SU-DHL-6 (cell line): ENCODE data around the gene C7orf33.

Experiments
- H2AFZ ChIP-seq: fragments of 200-600 bp; sonication (generic); 2 replicates; pipeline ENCODE4 v1.6.1; 2014; ENCODE audit warnings: low read depth, mild to moderate bottlenecking, moderate library complexity, mixed read lengths, antibody characterized with exemption, low read length; ENCODE audit not compliant: severe bottlenecking
- H3F3A ChIP-seq: fragments of 200-600 bp; shearing (Covaris generic); 2 replicates; pipeline ENCODE4 v1.6.0; 2016; ENCODE audit warnings: antibody characterized with exemption, mild to moderate bottlenecking; ENCODE audit not compliant: insufficient read depth
- H3K27ac ChIP-seq: fragments of 200-600 bp; sonication (generic); 2 replicates; pipeline ENCODE4 v1.5.1; 2016; ENCODE audit warnings: low read depth, mild to moderate bottlenecking, low read length, moderate library complexity, mixed read lengths
- H3K27me3 ChIP-seq: fragments of 200-600 bp; sonication (generic), shearing (Covaris generic); 2 replicates; pipeline ENCODE4 v1.6.0; 2014; ENCODE audit warnings: mild to moderate bottlenecking, low read length
- H3K36me3 ChIP-seq: fragments of 200-600 bp; sonication (generic); 2 replicates; pipeline ENCODE4 v1.6.1; 2014; ENCODE audit warnings: mild to moderate bottlenecking, low read length, mixed read lengths
- H3K4me2 ChIP-seq: fragments of 300-600, 200-600 bp; shearing (Covaris generic), sonication (generic); 2 replicates; pipeline ENCODE4 v1.6.0; 2014; ENCODE audit warnings: low read length, low read depth, mild to moderate bottlenecking; ENCODE audit not compliant: poor library complexity, severe bottlenecking
- H3K4me3 ChIP-seq: fragments of 200-600 bp; sonication (generic); 2 replicates; pipeline ENCODE4 v1.5.1; 2014; ENCODE audit warnings: antibody characterized with exemption, low read length, mild to moderate bottlenecking, mixed read lengths; ENCODE audit not compliant: insufficient read depth, poor library complexity, severe bottlenecking
- H3K79me2 ChIP-seq: fragments of 200-600 bp; sonication (generic); 2 replicates; pipeline ENCODE4 v1.6.1; 2014; ENCODE audit warnings: mild to moderate bottlenecking, low read length, moderate library complexity; ENCODE audit not compliant: insufficient read depth
- H3K9ac ChIP-seq: fragments of 200-600 bp; sonication (generic); 2 replicates; pipeline ENCODE4 v1.7.0; 2014; ENCODE audit warnings: mild to moderate bottlenecking, low read length
- H3K9me2 ChIP-seq: fragments of 200-600 bp; sonication (generic); replicated peaks from 2 replicates; pipeline ENCODE4 v1.6.1; 2014; ENCODE audit warnings: low read length; ENCODE audit not compliant: insufficient read depth
- H3K9me3 ChIP-seq: fragments of 200-600 bp; sonication (generic); 2 replicates; pipeline ENCODE4 v1.6.1; 2014; ENCODE audit warnings: low read length, mixed read lengths; ENCODE audit not compliant: insufficient read depth
- H4K20me1 ChIP-seq: fragments of 200-600 bp; sonication (generic); 2 replicates; pipeline ENCODE4 v1.6.1; 2014; ENCODE audit warnings: low read depth, mild to moderate bottlenecking, antibody characterized with exemption, low read length, moderate library complexity, mixed read lengths
- CTCF ChIP-seq: fragments of 200-600 bp; sonication (generic); IDR thresholded peaks from one replicate; pipeline ENCODE4 v1.5.1; 2017; ENCODE audit warnings: antibody characterized with exemption, mild to moderate bottlenecking, low read length, moderate library complexity; ENCODE audit not compliant: insufficient read depth, poor library complexity, severe bottlenecking
- EZH2phosphoT487 ChIP-seq: fragments of 200-600 bp; sonication (generic), shearing (Covaris generic); conservative IDR thresholded peaks from 2 replicates; pipeline ENCODE4 v1.6.1; 2018; ENCODE audit warnings: mild to moderate bottlenecking, antibody characterized with exemption, low read length, moderate library complexity, mixed read lengths

C7orf33 gene

GRCh38 chr7:148585399-148585798 is 5.2 kb upstream of the C7orf33 start:
- Histone ChIP-seq H3K79me2 (no peaks in the 10 kb centered on the region), H3K9me2 (no peaks in the 10 kb centered on the region), H3K27ac (no peak overlapping the region), H2AFZ (no peak overlapping the region), H3F3A (no peaks in the 10 kb centered on the region), H3K9ac (no peak overlapping the region), H3K27me3 (no peaks in the 10 kb centered on the region), H3K4me3 (no peak overlapping the region), H3K9me3 (no peaks in the 10 kb centered on the region), H3K4me2 (no peak overlapping the region), H4K20me1 (no peaks in the 10 kb centered on the region), H3K36me3 (no peaks in the 10 kb centered on the region)
- TF ChIP-seq EZH2phosphoT487: no peak
- no peak for TF ChIP-seq CTCF

GRCh38 chr7:148587076-148587475 is 3.5 kb upstream of the C7orf33 start:
- no peaks in the 10 kb centered on the region for H3K9me3 ChIP-seq

GRCh38 chr7:148588168-148588567 is 2.4 kb upstream of the C7orf33 start:
- H3K9ac ChIP-seq: no peak overlapping the region
- no peak overlapping the region for H3K4me2 ChIP-seq
- H3K27me3 ChIP-seq: no peaks in the 10 kb centered on the region
- H3K36me3 ChIP-seq: no peaks in the 10 kb centered on the region
- no peak overlapping the region for H2AFZ ChIP-seq
- no peak overlapping the region for H3K27ac ChIP-seq
- H3K4me3 ChIP-seq: no peak overlapping the region
- no peaks in the 10 kb centered on the region for H3F3A ChIP-seq
- H4K20me1 ChIP-seq: no peaks in the 10 kb centered on the region
- no peak for TF ChIP-seq EZH2phosphoT487
- no peak for TF ChIP-seq CTCF
- H3K9me2 ChIP-seq: no peaks in the 10 kb centered on the region
- no peaks in the 10 kb centered on the region for H3K79me2 ChIP-seq
- no peaks in the 10 kb centered on the region for H3K9me3 ChIP-seq

More at GRCh38 chr7:148587076-148587475, 3.5 kb upstream of the C7orf33 start:
- Histone ChIP-seq H3K4me3 (no peak overlapping the region), H3K4me2 (no peak overlapping the region), H3K79me2 (no peaks in the 10 kb centered on the region), H3K36me3 (no peaks in the 10 kb centered on the region), H2AFZ (no peak overlapping the region), H3K9me2 (no peaks in the 10 kb centered on the region), H4K20me1 (no peaks in the 10 kb centered on the region), H3K9ac (no peak overlapping the region), H3K27me3 (no peaks in the 10 kb centered on the region), H3F3A (no peaks in the 10 kb centered on the region), H3K27ac (no peak overlapping the region)
- TF ChIP-seq CTCF (no peak), EZH2phosphoT487 (no peak)

- H3F3A ChIP-seq: no peaks in the 10 kb centered on the region
- no peak overlapping the region for H3K27ac ChIP-seq
- no peaks in the 10 kb centered on the region for H4K20me1 ChIP-seq
- no peaks in the 10 kb centered on the region for H3K9me2 ChIP-seq
- no peak overlapping the region for H3K4me2 ChIP-seq
- TF ChIP-seq EZH2phosphoT487: no peak
- no peak for TF ChIP-seq CTCF
- no peaks in the 10 kb centered on the region for H3K36me3 ChIP-seq
- no peak overlapping the region for H3K4me3 ChIP-seq
- H2AFZ ChIP-seq: no peak overlapping the region
- H3K9ac ChIP-seq: no peak overlapping the region
- no peaks in the 10 kb centered on the region for H3K79me2 ChIP-seq
- no peaks in the 10 kb centered on the region for H3K9me3 ChIP-seq
- no peaks in the 10 kb centered on the region for H3K27me3 ChIP-seq
These were observed 1.9 kb upstream of the C7orf33 start for GRCh38 chr7:148588670-148589131.
